Endothelial cell (in vitro differentiated cells): Measurements from ENCODE around the gene CASZ1. TPM values are rescaled to one million over a fixed set of nuclear protein-coding genes. Genes with fewer than 3 reads are reported as not detected.
A peak's percentile ranks its signal among the peaks of the same experiment; 100 is the strongest.

Experiments
- DNase-seq: peaks from one replicate; pipeline ENCODE4 v3.0.0; 2021; ENCODE audit warnings: low spot score
- H3K27ac Mint-ChIP-seq: one replicate; pipeline ENCODE4 v1.8.0; 2021; ENCODE audit warnings: mixed read lengths, inconsistent platforms; ENCODE audit not compliant: unreplicated experiment
- H3K27me3 Mint-ChIP-seq: one replicate; pipeline ENCODE4 v1.8.0; 2021; ENCODE audit warnings: mild to moderate bottlenecking, moderate library complexity, mixed read lengths, inconsistent platforms; ENCODE audit not compliant: unreplicated experiment
- H3K36me3 Mint-ChIP-seq: one replicate; pipeline ENCODE4 v1.8.0; 2021; ENCODE audit warnings: mild to moderate bottlenecking, low read depth, mixed read lengths, inconsistent platforms; ENCODE audit not compliant: unreplicated experiment
- H3K4me1 Mint-ChIP-seq: one replicate; pipeline ENCODE4 v1.8.0; 2021; ENCODE audit warnings: mild to moderate bottlenecking, mixed read lengths, inconsistent platforms; ENCODE audit not compliant: unreplicated experiment
- H3K4me3 Mint-ChIP-seq: one replicate; pipeline ENCODE4 v1.8.0; 2021; ENCODE audit warnings: mild to moderate bottlenecking, mixed read lengths, inconsistent platforms; ENCODE audit not compliant: unreplicated experiment
- H3K9me3 Mint-ChIP-seq: one replicate; pipeline ENCODE4 v1.8.0; 2021; ENCODE audit warnings: mixed read lengths, inconsistent platforms; ENCODE audit not compliant: unreplicated experiment
- total RNA-seq: library from RNA; stranded (reverse); fragmentation: NEBNext Ultra II Directional; extraction: Animal tissue kit (Norgen Biotek cat#: 25700); gene quantifications from one replicate; pipeline ENCODE4 v1.2.1, GENCODE V29; 2021; ENCODE audit not compliant: unreplicated experiment
- TF ChIP-seq, protein P1 (sequence below): fragments of 200-600 bp; sonication (generic); IDR thresholded peaks from one replicate; pipeline ENCODE4 v1.5.0; 2021; ENCODE audit warnings: antibody characterized with exemption; ENCODE audit not compliant: unreplicated experiment

CASZ1 gene
- total RNA-seq, 1 donor from 2014 or later: 6.3 TPM

DNA sequence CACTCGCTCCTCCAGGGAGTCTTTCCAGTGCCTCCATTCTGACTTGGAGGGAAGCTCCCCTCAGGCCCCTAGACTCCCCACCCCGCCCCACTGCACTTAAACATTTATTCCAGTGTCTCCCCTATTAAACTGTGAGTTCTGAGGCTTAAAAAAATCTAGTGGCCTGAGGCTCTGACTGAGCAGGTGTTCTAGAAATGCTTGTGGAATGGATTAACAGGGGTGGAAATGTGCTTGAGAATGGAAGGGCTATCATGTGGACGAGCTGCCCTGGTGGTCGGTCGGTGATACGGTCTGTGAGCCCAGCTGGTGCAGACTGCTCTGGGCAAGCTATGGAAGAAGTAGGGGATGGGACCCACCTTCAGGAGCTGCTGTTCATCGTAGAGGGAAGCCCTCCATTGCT is 191.5 kb downstream of the CASZ1 start:
- Mint-ChIP-seq H3K27me3 (peaks cover 3% of the 10 kb centered on the region), H3K4me1 (peaks cover 10% of the 10 kb centered on the region), H3K36me3 (no peaks in the 10 kb centered on the region), H3K4me3 (no peak overlapping the region), H3K27ac (no peak overlapping the region), H3K9me3 (no peaks in the 10 kb centered on the region)
- DNase-seq: no peak
- TF ChIP-seq, protein P1, sequence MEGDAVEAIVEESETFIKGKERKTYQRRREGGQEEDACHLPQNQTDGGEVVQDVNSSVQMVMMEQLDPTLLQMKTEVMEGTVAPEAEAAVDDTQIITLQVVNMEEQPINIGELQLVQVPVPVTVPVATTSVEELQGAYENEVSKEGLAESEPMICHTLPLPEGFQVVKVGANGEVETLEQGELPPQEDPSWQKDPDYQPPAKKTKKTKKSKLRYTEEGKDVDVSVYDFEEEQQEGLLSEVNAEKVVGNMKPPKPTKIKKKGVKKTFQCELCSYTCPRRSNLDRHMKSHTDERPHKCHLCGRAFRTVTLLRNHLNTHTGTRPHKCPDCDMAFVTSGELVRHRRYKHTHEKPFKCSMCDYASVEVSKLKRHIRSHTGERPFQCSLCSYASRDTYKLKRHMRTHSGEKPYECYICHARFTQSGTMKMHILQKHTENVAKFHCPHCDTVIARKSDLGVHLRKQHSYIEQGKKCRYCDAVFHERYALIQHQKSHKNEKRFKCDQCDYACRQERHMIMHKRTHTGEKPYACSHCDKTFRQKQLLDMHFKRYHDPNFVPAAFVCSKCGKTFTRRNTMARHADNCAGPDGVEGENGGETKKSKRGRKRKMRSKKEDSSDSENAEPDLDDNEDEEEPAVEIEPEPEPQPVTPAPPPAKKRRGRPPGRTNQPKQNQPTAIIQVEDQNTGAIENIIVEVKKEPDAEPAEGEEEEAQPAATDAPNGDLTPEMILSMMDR: no peak

DNA sequence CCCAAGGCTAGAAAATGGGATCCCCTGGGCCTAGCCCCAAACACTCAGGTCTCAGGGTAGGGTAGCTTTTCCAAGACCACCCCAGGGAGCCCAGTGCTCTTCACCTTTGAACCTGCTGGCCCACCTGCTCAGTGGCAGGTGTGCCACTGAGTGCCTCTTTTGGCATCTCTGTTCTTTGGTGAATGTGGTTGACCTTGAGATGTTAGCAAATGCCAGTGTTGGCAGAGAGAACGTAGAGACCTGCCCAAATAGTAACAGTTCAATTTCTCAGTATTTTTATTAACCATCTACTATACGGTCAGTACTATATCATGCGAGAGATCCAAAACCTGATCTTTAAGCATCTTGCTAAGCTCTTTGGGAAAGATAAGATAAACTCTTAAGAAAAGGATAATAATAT is 193.5 kb downstream of the CASZ1 start:
- H3K36me3 Mint-ChIP-seq: no peaks in the 10 kb centered on the region
- H3K9me3 Mint-ChIP-seq: no peaks in the 10 kb centered on the region
- H3K4me1 Mint-ChIP-seq: peaks cover 19% of the 10 kb centered on the region
- no peak overlapping the region for H3K4me3 Mint-ChIP-seq
- TF ChIP-seq, protein P1: no peak
- no peak overlapping the region for H3K27ac Mint-ChIP-seq
- no peak for DNase-seq
- peaks cover 8% of the 10 kb centered on the region for H3K27me3 Mint-ChIP-seq

DNA sequence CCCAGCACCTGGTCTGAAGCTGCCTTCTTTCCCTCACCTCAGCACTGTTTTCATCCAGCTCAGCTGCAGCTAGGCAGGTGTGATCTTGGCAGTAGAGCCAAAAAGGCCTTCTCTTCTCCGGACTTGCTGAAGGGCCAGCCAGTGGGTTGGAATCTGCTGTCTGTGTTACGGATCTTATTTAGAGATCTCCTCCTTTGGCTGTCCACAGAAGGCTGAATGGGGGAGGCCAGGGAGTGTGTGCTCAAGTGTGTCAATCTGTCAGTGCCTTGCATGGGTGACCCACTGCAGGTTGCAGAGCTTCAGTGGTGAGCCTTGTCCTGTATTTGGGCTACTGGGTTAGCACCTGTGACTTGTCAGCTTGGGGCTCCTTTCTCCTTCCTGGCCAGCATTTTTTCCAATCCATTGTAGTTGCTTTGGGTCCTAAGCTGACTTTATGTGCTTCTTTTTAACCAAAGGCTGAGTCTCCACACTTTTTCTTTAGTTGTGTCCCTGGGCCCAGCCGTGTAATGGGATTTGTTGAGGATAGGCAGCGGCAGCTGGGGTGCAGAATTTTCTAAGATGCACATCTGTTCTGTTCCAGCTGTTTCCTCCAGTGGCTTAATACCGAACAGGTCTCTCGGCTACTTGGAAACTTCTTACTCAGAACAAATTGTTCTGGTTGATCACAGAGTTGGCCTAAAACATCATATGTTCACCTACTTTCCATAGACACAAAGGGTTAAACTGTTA is 194.9 kb downstream of the CASZ1 start:
- H3K27me3 Mint-ChIP-seq: peaks cover 10% of the 10 kb centered on the region
- H3K4me1 Mint-ChIP-seq: peaks cover 33% of the 10 kb centered on the region
- H3K27ac Mint-ChIP-seq: no peak overlapping the region
- no peak overlapping the region for H3K4me3 Mint-ChIP-seq
- no peaks in the 10 kb centered on the region for H3K9me3 Mint-ChIP-seq
- no peaks in the 10 kb centered on the region for H3K36me3 Mint-ChIP-seq
- no peak for DNase-seq
- TF ChIP-seq, protein P1: no peak

DNA sequence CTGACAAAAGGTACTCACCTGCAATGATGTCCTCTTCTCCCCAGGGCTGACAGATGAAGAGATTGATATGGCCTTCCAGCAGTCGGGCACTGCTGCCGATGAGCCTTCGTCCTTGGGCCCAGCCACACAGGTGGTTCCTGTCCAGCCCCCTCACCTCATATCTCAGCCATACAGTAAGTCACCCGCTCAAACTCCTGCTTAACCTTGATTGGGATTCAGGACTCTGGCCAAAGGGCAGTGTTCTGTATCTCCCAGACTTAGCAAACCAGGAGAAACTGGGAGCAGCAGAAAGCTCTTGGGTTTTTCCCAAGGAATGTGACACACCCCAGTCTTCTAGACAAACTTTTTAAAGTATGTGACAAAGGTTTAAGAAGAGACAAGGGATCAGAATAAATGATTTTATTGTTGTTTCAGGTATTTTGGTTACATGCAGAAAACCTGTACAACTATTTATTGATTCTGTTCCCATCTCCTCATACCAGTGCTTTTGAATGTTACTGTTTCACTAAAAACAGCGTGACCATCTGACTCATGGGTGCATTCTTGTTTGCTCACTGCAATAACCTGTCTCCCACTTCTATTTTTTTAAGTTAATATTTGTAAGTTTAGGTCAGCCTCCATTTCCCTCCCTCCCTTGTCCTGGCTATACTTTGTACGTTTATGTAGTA is 197.1 kb downstream of the CASZ1 start:
- H3K9me3 Mint-ChIP-seq: no peaks in the 10 kb centered on the region
- H3K4me1 Mint-ChIP-seq: peaks cover 46% of the 10 kb centered on the region
- H3K27ac Mint-ChIP-seq: no peak overlapping the region
- no peaks in the 10 kb centered on the region for H3K36me3 Mint-ChIP-seq
- H3K4me3 Mint-ChIP-seq: no peak overlapping the region
- TF ChIP-seq, protein P1: no peak
- peaks cover 10% of the 10 kb centered on the region for H3K27me3 Mint-ChIP-seq
- DNase-seq: no peak

DNA sequence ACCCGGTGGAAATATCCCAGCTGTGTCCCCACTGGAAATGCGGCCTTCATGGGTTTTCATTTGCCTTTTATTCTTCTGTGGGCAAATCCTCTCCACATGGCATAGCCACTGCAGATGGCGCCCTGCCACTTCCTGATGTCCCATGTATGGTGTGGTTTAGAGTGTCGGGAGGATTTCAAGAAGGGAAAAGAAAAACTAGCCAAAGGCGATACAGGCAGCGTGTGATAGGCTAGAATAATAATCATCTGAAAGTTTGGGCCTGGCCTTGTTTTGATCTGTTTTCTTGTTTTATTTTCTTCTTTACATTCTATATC is 198.1 kb downstream of the CASZ1 start:
- Mint-ChIP-seq H3K36me3 (no peaks in the 10 kb centered on the region), H3K4me3 (no peak overlapping the region), H3K9me3 (no peaks in the 10 kb centered on the region), H3K27me3 (peaks cover 8% of the 10 kb centered on the region), H3K4me1 (peaks cover 46% of the 10 kb centered on the region), H3K27ac (peak overlapping the region; percentile 65)
- no peak for DNase-seq
- TF ChIP-seq, protein P1: no peak
